Measurements from ENCODE around the gene NWD2. TPM values are rescaled to one million over a fixed set of nuclear protein-coding genes. Genes with fewer than 3 reads are reported as not detected.

NWD2 gene
- total RNA-seq, 1 experiment from 2014 or later: under 0.01 TPM

DNA sequence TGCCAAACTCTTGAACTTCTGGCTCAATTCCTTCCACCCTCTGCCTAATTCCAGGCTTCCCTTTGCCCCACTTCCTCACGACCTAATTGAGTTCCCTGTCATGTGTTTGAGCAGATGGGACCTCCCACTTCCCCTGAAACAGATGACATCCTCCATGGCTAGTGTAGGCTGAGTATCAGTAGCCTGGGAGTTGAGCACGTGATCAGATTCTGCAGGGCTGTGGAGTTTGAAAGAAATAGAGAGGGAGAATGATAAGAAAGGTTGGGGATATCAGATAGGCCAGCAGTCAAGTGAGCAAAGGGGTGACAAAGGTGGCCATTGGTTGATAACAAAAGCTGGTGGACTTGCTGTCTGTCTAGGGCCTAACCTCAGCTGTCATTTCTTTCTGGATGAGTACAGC lies 18.8 kb upstream of the NWD2 start:
- intact Hi-C loops (cut with micrococcal nuclease): no loop called here
- POLR2A ChIA-PET (ENCODE audit: unreplicated experiment): no interaction called here
- Histone ChIP-seq H3K9me3 (ENCODE audit: low read length) (no peaks in the 10 kb centered on the region), H3K4me1 (ENCODE audit: insufficient read depth, low read length) (no peaks in the 10 kb centered on the region), H2AFZ (ENCODE audit: low read length) (no peak overlapping the region), H3F3A (ENCODE audit: low read length, unreplicated experiment) (no peaks in the 10 kb centered on the region), H3K36me3 (ENCODE audit: low read depth, low read length) (no peaks in the 10 kb centered on the region), H4K20me1 (ENCODE audit: low read length) (no peaks in the 10 kb centered on the region), H3K4me3 (ENCODE audit: low read length) (no peak overlapping the region), H3K4me2 (ENCODE audit: low read length) (no peak overlapping the region), H3K9ac (ENCODE audit: low read length) (no peak overlapping the region), H3K27me3 (ENCODE audit: low read length) (peaks cover 4% of the 10 kb centered on the region; the same call in 1 of the 2 replicates), H3K9me2 (replicated peaks; ENCODE audit: low read length) (no peaks in the 10 kb centered on the region), H3K27ac (ENCODE audit: low read length) (no peak overlapping the region), H3K79me2 (ENCODE audit: low read length) (no peaks in the 10 kb centered on the region)
- ATAC-seq (no peak), DNase-seq (no peak)
- TF ChIP-seq EZH2 (IDR thresholded peaks at IDR 0.05; ENCODE audit: low read length, unreplicated experiment): no peak
- no peak for TF ChIP-seq EZH2phosphoT487 (IDR thresholded peaks at IDR 0.05; ENCODE audit: borderline replicate concordance, low read length)
- TF ChIP-seq, protein P1, sequence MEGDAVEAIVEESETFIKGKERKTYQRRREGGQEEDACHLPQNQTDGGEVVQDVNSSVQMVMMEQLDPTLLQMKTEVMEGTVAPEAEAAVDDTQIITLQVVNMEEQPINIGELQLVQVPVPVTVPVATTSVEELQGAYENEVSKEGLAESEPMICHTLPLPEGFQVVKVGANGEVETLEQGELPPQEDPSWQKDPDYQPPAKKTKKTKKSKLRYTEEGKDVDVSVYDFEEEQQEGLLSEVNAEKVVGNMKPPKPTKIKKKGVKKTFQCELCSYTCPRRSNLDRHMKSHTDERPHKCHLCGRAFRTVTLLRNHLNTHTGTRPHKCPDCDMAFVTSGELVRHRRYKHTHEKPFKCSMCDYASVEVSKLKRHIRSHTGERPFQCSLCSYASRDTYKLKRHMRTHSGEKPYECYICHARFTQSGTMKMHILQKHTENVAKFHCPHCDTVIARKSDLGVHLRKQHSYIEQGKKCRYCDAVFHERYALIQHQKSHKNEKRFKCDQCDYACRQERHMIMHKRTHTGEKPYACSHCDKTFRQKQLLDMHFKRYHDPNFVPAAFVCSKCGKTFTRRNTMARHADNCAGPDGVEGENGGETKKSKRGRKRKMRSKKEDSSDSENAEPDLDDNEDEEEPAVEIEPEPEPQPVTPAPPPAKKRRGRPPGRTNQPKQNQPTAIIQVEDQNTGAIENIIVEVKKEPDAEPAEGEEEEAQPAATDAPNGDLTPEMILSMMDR (conservative IDR thresholded peaks at IDR 0.05; ENCODE audit: low read depth, low read length): no peak
- no TSS peak for BruUV-seq (replicated peaks)
- CTCF ChIA-PET: no interaction called here

DNA sequence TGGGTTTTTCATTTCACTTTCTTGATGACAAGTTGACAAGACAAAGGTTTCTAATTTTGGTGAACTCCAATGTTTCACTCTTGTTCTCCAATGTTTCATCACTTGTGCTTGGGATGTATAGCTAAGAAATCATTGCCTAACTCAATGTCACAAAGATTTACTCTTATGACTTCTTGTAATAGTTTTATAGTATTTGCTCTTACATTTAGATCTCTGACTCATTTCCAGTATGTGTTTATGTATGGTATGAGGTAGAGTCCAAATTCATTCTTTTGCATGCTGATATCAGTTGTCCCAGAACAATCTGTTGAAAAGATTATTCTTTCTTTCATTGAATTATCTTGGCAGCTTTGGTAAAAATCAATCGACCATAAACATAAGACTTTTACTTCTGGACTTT lies 12.2 kb upstream of the NWD2 start:
- no peak for TF ChIP-seq EZH2 (IDR thresholded peaks at IDR 0.05; ENCODE audit: low read length, unreplicated experiment)
- TF ChIP-seq, protein P1 (conservative IDR thresholded peaks at IDR 0.05; ENCODE audit: low read depth, low read length): no peak
- no peak for TF ChIP-seq EZH2phosphoT487 (IDR thresholded peaks at IDR 0.05; ENCODE audit: borderline replicate concordance, low read length)
- no TSS peak for BruUV-seq (replicated peaks)
- ATAC-seq (peak; percentile 45), DNase-seq (peak; percentile 31)
- no peaks in the 10 kb centered on the region for H3K9me3 ChIP-seq (ENCODE audit: low read length)
- H3F3A ChIP-seq (ENCODE audit: low read length, unreplicated experiment): no peaks in the 10 kb centered on the region
- H4K20me1 ChIP-seq (ENCODE audit: low read length): no peaks in the 10 kb centered on the region
- H3K79me2 ChIP-seq (ENCODE audit: low read length): no peaks in the 10 kb centered on the region
- ChIA-PET POLR2A (ENCODE audit: unreplicated experiment) (no interaction called here), CTCF (no interaction called here)
- no peak overlapping the region for H3K9ac ChIP-seq (ENCODE audit: low read length)
- no peaks in the 10 kb centered on the region; the same call in 1 of the 2 replicates for H3K27me3 ChIP-seq (ENCODE audit: low read length)
- H3K4me3 ChIP-seq (ENCODE audit: low read length): no peak overlapping the region
- intact Hi-C loops (cut with micrococcal nuclease): no loop called here
- H3K27ac ChIP-seq (ENCODE audit: low read length): no peak overlapping the region
- H3K4me2 ChIP-seq (ENCODE audit: low read length): no peak overlapping the region
- no peaks in the 10 kb centered on the region for H3K36me3 ChIP-seq (ENCODE audit: low read depth, low read length)
- H3K9me2 ChIP-seq (replicated peaks; ENCODE audit: low read length): no peaks in the 10 kb centered on the region
- H2AFZ ChIP-seq (ENCODE audit: low read length): no peak overlapping the region
- H3K4me1 ChIP-seq (ENCODE audit: insufficient read depth, low read length): no peaks in the 10 kb centered on the region

GRCh38 chr4:37236165-37236564 lies 8.4 kb upstream of the NWD2 start:
- Histone ChIP-seq H3K79me2 (ENCODE audit: low read length) (no peaks in the 10 kb centered on the region), H3K9me2 (replicated peaks; ENCODE audit: low read length) (no peaks in the 10 kb centered on the region), H3K27me3 (ENCODE audit: low read length) (peaks cover 11% of the 10 kb centered on the region; the same call in 1 of the 2 replicates), H3K9ac (ENCODE audit: low read length) (no peak overlapping the region), H4K20me1 (ENCODE audit: low read length) (no peaks in the 10 kb centered on the region), H3K36me3 (ENCODE audit: low read depth, low read length) (no peaks in the 10 kb centered on the region), H3K9me3 (ENCODE audit: low read length) (no peaks in the 10 kb centered on the region), H3K4me1 (ENCODE audit: insufficient read depth, low read length) (no peaks in the 10 kb centered on the region), H3F3A (ENCODE audit: low read length, unreplicated experiment) (no peaks in the 10 kb centered on the region), H3K4me3 (ENCODE audit: low read length) (no peak overlapping the region), H3K27ac (ENCODE audit: low read length) (no peak overlapping the region), H2AFZ (ENCODE audit: low read length) (no peak overlapping the region), H3K4me2 (ENCODE audit: low read length) (no peak overlapping the region)
- BruUV-seq (replicated peaks): no TSS peak
- TF ChIP-seq EZH2phosphoT487 (IDR thresholded peaks at IDR 0.05; ENCODE audit: borderline replicate concordance, low read length) (no peak), EZH2 (IDR thresholded peaks at IDR 0.05; ENCODE audit: low read length, unreplicated experiment) (no peak)
- TF ChIP-seq, protein P1 (conservative IDR thresholded peaks at IDR 0.05; ENCODE audit: low read depth, low read length): no peak
- peak; percentile 26 for DNase-seq
- ATAC-seq: no peak
- POLR2A ChIA-PET (ENCODE audit: unreplicated experiment): no interaction called here
- intact Hi-C loops (cut with micrococcal nuclease): no loop called here
- CTCF ChIA-PET: no interaction called here
